Esophagus muscularis mucosa (tissue), 4 donors: ENCODE measurements around the gene FRMD4A. TPM values are rescaled to one million over a fixed set of nuclear protein-coding genes. Genes with fewer than 3 reads are reported as not detected.

ENCODE experiments used
- DNase-seq: peaks from one replicate; pipeline ENCODE4 v3.0.0-alpha.2; 2017; ENCODE audit errors: extremely low spot score
- H3K27ac ChIP-seq, 4 donors: fragments of 200-600 bp; sonication (generic); replicated peaks in 1 of 4; 1 replicate in 3 of 4; 2 replicates in 1 of 4; pipeline ENCODE4 v1.5.1; 2016 to 2019; ENCODE audit warnings: mild to moderate bottlenecking in 1 of 4
- H3K27me3 ChIP-seq, 4 donors: fragments of 200-600 bp; sonication (generic); one replicate each; pipeline versions ENCODE4 v1.5.1 to v1.6.0; 2016 to 2019
- H3K36me3 ChIP-seq, 4 donors: fragments of 200-600 bp; sonication (generic); one replicate each; pipeline ENCODE4 v1.5.1; 2016 to 2019
- H3K4me1 ChIP-seq, 4 donors: fragments of 200-600 bp; sonication (generic); one replicate each; pipeline ENCODE4 v1.5.1; 2016 to 2019
- H3K4me3 ChIP-seq, 4 donors: fragments of 200-600 bp; sonication (generic); 1 replicate in 2 of 4; 2 replicates in 2 of 4; pipeline ENCODE4 v1.5.1; 2016 to 2019; ENCODE audit warnings: mild to moderate bottlenecking in 4 of 4, moderate library complexity in 1 of 4
- H3K9me3 ChIP-seq, 4 donors: fragments of 200-600 bp; sonication (generic); 1 replicate in 3 of 4; 2 replicates in 1 of 4; pipeline ENCODE4 v1.5.1; 2016 to 2019
- CTCF ChIP-seq, 3 experiments: fragments of 200-600 bp in 2 of 3; fragments of 450-650 bp in 1 of 3; sonication (generic) in 2 of 3; IDR thresholded peaks; one replicate each; pipeline ENCODE4 v1.5.1; 2017 to 2019; ENCODE audit warnings: antibody characterized with exemption in 3 of 3, mild to moderate bottlenecking in 2 of 3, moderate library complexity in 1 of 3
- EP300 ChIP-seq: sonication (generic); formaldehyde crosslinking; IDR thresholded peaks from one replicate; pipeline ENCODE4 v1.6.1; 2017; ENCODE audit warnings: antibody characterized with exemption
- POLR2A ChIP-seq: fragments of 450-650 bp; IDR thresholded peaks from one replicate; pipeline ENCODE4 v1.6.1; 2017; ENCODE audit warnings: antibody characterized with exemption, moderate library complexity, mild to moderate bottlenecking, low read depth
- POLR2AphosphoS5 ChIP-seq, 2 donors: sonication (generic); formaldehyde crosslinking; IDR thresholded peaks; one replicate each; pipeline ENCODE4 v1.6.1; 2017; ENCODE audit warnings: antibody characterized with exemption in 2 of 2
- WGBS: methylation state at CpG from one replicate; pipeline ENCODE4 v1.1.5; 2018; 5-methylcytosine and 5-hydroxymethylcytosine counted together
- intact Hi-C: fragments of 100-400 bp; cut with DNase I; formaldehyde crosslinking; loops from one replicate; pipeline ENCODE4 v1.15.1; 2023
- total RNA-seq, 4 donors: library from RNA; depleted of rRNA; stranded (reverse); fragments of >200 nt; gene quantifications; one replicate each; pipeline versions ENCODE4 v1.1.0 to v1.2.1, GENCODE V29; 2016

Gene FRMD4A
- total RNA-seq, 4 donors from 2014 or later, result 17.0 to 28.8 (median 21.8) TPM

GRCh38 chr10:13815756-13816155, 515.0 kb downstream of the FRMD4A start:
- intact Hi-C loops, result no loop called here
- TF ChIP-seq POLR2AphosphoS5 (IDR thresholded peaks at IDR 0.05), result no peak
- no peak for TF ChIP-seq CTCF (IDR thresholded peaks at IDR 0.05)
- no peak for TF ChIP-seq EP300
- TF ChIP-seq POLR2A, result no peak
- Histone ChIP-seq H3K27ac (peak overlapping the region in 1 of 4 donors; percentile 68), H3K27me3 (no peaks in the 10 kb centered on the region), H3K4me1 (peaks cover 14 to 32% (median 24%) of the 10 kb centered on the region in 4 donors), H3K36me3 (no peaks in the 10 kb centered on the region), H3K9me3 (peaks cover 0 to 6% (median 3%) of the 10 kb centered on the region in 4 donors), H3K4me3 (no peak overlapping the region)
- DNase-seq, result no peak

GRCh38 chr10:13813550-13813949, 517.2 kb downstream of the FRMD4A start:
- intact Hi-C loops, result no loop called here

GRCh38 chr10:13812804-13813203, 517.9 kb downstream of the FRMD4A start:
- Histone ChIP-seq H3K27me3 (no peaks in the 10 kb centered on the region), H3K9me3 (peaks cover 0 to 6% (median 3%) of the 10 kb centered on the region in 4 donors), H3K4me3 (no peak overlapping the region), H3K27ac (no peak overlapping the region), H3K36me3 (peaks cover 0 to 7% (median 0%) of the 10 kb centered on the region in 4 donors), H3K4me1 (peaks cover 18 to 37% (median 33%) of the 10 kb centered on the region in 4 donors)
- TF ChIP-seq CTCF (IDR thresholded peaks at IDR 0.05) (no peak), POLR2AphosphoS5 (IDR thresholded peaks at IDR 0.05) (no peak), POLR2A (no peak), EP300 (no peak)
- intact Hi-C loops, result no loop called here
- no peak for DNase-seq
- WGBS, result 99% methylated on average over 11 of the region's 11 CpGs

More at GRCh38 chr10:13813550-13813949, 517.2 kb downstream of the FRMD4A start:
- Histone ChIP-seq H3K27me3 (no peaks in the 10 kb centered on the region), H3K4me3 (no peak overlapping the region), H3K9me3 (peaks cover 0 to 6% (median 3%) of the 10 kb centered on the region in 4 donors), H3K4me1 (peaks cover 18 to 35% (median 31%) of the 10 kb centered on the region in 4 donors), H3K27ac (no peak overlapping the region), H3K36me3 (peaks cover 0 to 7% (median 0%) of the 10 kb centered on the region in 4 donors)
- no peak for DNase-seq
- WGBS, result 94% methylated on average over 5 of the region's 5 CpGs
- TF ChIP-seq POLR2A (no peak), POLR2AphosphoS5 (IDR thresholded peaks at IDR 0.05) (no peak), EP300 (no peak), CTCF (IDR thresholded peaks at IDR 0.05) (no peak)

GRCh38 chr10:13810568-13810967, 520.2 kb downstream of the FRMD4A start:
- Histone ChIP-seq H3K27ac (no peak overlapping the region), H3K4me3 (no peak overlapping the region), H3K4me1 (peaks cover 11 to 22% (median 17%) of the 10 kb centered on the region in 4 donors), H3K36me3 (peaks cover 0 to 7% (median 0%) of the 10 kb centered on the region in 4 donors), H3K27me3 (no peaks in the 10 kb centered on the region), H3K9me3 (no peaks in the 10 kb centered on the region)
- WGBS, result 90% methylated on average over 4 of the region's 4 CpGs
- no peak for DNase-seq
- intact Hi-C loops, result no loop called here
- no peak for TF ChIP-seq POLR2AphosphoS5 (IDR thresholded peaks at IDR 0.05)

GRCh38 chr10:13809427-13809826, 521.3 kb downstream of the FRMD4A start:
- no peak overlapping the region for H3K4me3 ChIP-seq
- H3K27ac ChIP-seq, result no peak overlapping the region
- 64% methylated on average over 6 of the region's 6 CpGs for WGBS

More at GRCh38 chr10:13809427-13809826, 521.3 kb downstream of the FRMD4A start:
- no peak for DNase-seq
- TF ChIP-seq EP300 (no peak), POLR2AphosphoS5 (IDR thresholded peaks at IDR 0.05) (no peak), POLR2A (no peak), CTCF (IDR thresholded peaks at IDR 0.05) (no peak)
- Histone ChIP-seq H3K9me3 (no peaks in the 10 kb centered on the region), H3K27me3 (no peaks in the 10 kb centered on the region), H3K4me1 (peaks cover 11 to 19% (median 16%) of the 10 kb centered on the region in 4 donors), H3K36me3 (peaks cover 0 to 7% (median 0%) of the 10 kb centered on the region in 4 donors)
- intact Hi-C loops, result no loop called here
